Stimulated activated CD4-positive, alpha-beta T cell treated with anti-CD3 and anti-CD28 coated beads, Interleukin-2, amount 100 ng/mL, for 48 hours (primary cell): ENCODE measurements around the gene STX18.

Experiments
- DNase-seq, 2 donors: peaks; one replicate each; pipeline ENCODE4 v3.0.0-alpha.2; 2020

STX18 gene

GRCh38 chr4:4395849-4396627, 145.8 kb downstream of the STX18 start:
- no peak for DNase-seq

DNA sequence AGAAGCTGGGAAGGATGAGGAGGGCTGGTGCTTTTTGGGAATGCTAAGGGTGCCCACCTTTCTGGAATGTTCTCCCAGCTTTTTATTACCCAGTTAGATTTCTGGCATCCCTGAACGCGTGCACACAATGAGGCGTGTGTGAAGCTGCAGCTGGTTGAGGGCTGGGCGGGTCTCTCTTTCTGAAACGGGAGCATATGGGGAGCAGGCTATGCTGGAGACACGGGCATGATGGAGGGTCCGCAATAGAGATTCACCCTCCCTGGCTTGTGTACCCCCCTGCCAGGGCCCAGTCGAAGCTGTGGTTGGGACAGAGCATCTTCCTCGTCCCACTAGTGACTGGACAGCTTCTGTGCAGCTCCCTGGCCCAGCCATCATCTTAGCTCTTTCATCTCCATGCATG, 146.5 kb downstream of the STX18 start:
- no peak for DNase-seq

- no peak for DNase-seq
Measured at GRCh38 chr4:4394644-4395043, 147.2 kb downstream of the STX18 start.

GRCh38 chr4:4392501-4393183, 149.2 kb downstream of the STX18 start:
- DNase-seq = no peak

GRCh38 chr4:4391866-4392265, 150.0 kb downstream of the STX18 start:
- no peak for DNase-seq

DNA sequence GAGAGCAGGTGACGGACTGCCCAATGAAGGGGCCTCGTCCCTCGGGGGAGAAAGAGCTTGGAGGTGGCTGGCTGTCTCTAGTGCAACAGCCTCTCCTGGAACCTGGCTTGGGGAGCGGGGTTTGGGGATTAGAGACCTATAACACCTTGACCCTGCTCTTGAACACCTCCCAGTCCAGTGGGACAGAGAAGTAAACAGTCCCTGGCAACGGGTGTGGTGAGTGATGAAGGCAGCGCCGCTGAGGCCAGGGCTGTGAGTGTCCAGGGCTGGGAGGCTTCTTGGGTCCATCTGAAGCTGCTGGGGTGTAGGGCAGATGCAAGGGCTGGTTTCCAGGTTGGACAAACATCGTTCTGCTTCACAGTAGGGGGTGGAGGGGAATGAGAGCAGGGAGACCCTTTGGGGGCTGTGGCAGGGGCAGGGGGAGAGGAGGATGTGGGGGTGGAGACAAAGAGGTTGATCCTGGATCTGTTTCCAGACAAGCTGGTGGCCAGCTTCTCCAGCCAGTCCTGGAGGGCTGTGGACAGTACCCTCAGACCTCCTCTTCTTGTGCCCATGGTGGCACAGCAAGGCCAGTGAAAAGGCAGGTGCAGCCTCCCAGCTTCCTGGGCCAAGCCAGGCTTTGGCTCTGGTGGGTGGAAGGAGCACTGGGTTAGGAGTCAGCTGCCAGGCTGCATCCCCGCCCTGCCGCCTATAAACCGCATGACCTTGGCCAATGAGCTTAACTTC, 151.2 kb downstream of the STX18 start:
- DNase-seq = no peak

DNA sequence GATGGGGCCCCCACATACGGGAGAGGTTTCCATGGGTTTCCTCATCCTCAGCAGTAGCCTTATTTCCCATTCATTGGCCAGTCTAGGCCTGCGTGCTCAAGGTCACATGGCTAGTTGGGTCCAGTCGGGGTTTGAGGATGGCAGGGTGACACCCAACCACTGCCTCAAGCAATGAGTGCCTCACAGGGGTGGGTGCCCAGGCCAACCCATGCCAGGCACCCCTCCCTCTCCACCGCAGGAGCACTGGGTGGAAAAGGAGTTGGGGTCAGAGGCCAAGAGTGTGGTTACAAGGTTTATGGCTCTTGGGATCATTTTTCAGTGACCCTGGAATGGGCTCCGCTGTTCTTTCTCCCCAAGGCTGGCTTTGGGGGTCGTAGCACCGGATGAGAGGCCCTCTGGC, 151.8 kb downstream of the STX18 start:
- DNase-seq = no peak

DNA sequence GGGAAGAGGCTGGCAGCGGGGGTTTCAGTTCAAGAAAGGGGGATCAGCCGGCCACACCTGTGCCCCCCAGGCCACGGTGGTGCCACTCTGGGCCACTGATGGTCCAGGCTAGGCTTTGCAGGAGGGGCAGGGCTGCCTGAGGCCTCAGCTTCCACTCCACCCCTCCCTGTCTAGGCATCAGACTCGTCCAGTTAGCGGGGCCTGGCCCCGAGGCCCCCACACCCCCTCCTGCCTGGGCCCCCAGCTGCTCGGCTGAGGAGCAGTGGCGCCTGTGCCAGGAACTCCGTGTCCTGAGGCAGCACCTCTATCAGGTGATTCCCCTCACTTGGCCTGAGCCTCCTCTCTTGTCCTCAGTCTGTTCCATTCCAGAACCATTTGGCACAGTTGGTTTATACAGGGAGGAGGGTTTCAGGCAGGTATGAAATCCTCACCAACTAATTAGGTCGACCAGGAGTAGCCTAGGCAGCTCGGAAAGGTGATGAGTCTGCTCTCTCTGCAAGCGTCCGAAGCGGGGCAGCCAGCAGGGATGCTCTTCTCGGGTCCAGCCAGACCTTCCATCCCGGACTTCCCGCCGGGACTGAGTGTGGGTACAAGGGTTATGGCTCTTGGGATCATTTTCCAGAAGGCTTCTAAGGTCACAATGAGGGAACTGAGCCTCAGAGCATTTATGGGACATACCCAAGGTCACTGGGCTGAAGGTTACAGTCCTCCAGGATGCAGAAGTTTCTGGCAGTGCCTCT, 152.8 kb downstream of the STX18 start:
- DNase-seq = no peak

- no peak for DNase-seq
Measured at GRCh38 chr4:4388311-4388790, 153.5 kb downstream of the STX18 start.

GRCh38 chr4:4387531-4388310, 154.1 kb downstream of the STX18 start:
- DNase-seq = no peak

- DNase-seq = peak; percentile 8 to 35
Measured at GRCh38 chr4:4386736-4387392, 155.0 kb downstream of the STX18 start, which contains the start of gene NSG1. TSS of gene NSG1 (plus strand) at chr4:4387102. CDS start at chr4:4387630, 528 bp downstream.

- no peak for DNase-seq
Measured at GRCh38 chr4:4386296-4386735, 155.5 kb downstream of the STX18 start.

- no peak for DNase-seq
Measured at GRCh38 chr4:4385729-4386295, 156.0 kb downstream of the STX18 start.

- DNase-seq = no peak
Measured at GRCh38 chr4:4384837-4385236, 157.0 kb downstream of the STX18 start.

- no peak for DNase-seq
Measured at GRCh38 chr4:4383085-4383484, 158.8 kb downstream of the STX18 start.

DNA sequence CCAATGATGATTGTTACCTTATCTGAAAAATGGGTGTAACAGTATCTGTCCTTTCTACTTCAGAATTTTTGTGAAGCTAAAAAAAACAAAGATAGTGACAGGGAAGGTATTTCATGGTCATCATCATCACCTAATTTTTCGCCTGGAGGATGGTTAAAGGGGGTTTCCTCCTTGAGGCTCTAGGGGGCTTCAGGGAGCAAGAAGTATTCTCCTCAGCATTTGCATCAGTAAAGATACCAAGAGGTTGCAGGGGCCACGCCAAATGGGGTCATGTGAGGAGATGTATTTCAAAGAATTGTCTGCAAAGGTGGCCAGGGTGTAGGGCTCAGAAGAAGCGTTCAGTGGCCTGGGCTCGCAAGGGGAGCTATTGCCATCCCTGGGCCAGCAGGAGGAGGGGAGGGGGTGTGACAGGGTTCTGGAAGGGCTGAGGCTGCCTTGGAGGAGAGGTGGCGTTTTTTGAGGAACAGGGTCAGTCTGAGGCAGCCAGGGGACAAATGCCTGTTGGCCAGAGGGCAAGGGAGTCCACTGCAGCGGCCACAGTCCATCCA, 162.2 kb downstream of the STX18 start:
- DNase-seq = no peak

DNA sequence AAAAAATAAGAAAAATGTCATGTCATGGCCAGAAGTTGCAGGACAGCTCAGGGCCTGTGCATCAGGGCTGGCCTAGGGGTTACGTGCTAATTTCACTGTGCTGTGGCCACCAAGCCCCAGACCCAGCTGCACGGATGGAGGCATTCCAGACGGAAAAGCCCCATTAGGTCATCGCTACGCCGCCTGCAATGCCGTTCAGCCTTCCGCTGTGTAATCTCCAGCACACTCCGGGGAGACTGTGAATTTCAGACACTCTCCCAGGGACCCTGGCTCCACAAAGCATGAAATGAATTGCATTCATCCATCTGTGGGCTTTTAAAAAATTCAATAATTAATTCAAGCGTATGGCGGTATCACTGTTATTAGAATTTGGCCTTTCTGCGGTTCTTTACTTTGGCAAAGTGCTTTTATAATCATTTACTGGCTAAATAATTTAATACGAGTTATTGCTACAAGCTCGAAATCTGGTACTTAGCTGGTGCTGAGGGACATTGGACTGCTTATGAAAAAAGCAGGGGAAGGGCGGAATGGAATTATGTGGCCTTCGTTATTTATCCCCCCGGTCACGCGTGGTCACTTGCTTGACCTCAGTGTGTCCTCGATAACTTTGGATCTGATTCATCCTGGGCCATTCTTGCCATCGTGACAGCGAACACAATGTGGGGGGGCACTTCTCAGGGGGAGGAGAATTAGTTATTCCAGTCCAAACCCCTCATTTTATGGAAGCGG, 164.0 kb downstream of the STX18 start:
- no peak for DNase-seq

DNA sequence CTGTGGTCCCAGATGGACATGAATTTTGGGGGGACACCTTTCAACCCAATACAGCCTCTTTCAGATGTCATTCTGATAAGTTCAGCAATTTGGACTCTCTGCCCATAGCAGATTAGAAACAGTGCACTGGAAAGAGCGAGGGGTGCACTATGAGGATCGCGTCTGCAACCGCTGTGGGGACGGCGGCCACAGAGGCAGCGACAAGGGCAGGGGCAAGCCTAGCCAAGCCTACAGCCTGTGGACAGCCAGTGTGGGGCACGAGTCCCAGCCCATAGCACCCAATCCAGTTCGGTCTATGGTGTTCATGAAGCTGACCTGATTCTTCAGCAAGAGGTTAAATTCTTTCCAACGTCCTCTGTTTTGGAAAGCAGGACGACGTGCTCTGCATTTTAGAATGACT, 164.7 kb downstream of the STX18 start:
- DNase-seq = no peak

DNA sequence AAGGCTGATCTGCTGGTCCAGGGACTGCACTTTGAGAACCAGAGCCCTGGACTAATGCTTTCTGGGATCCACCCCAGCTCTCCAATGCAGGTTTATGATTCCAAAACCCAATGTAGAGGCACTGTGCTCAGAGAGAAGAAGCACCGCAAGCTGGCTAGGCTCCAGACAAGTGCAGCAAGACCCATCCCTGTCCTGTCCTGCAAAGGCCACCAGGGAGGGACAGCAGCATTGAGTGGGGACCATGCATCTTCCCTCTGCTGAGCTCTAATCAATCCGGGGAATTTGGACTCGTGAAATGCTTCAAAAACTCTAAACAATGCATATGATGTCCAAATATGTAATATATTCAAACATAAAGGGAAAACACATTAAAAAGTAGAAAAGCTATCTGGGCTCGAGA, 165.8 kb downstream of the STX18 start:
- no peak for DNase-seq
